Neural cell (in vitro differentiated cells): ENCODE results near the gene MAPK9.

Source experiments
- CTCF ChIP-seq: fragments of 450-650 bp; IDR thresholded peaks from 2 replicates; pipeline ENCODE4 v1.5.1; 2014; ENCODE audit warnings: antibody characterized with exemption, mild to moderate bottlenecking, moderate library complexity; ENCODE audit not compliant: poor library complexity, severe bottlenecking
- EP300 ChIP-seq: fragments of 450-650 bp; conservative IDR thresholded peaks from 2 replicates; pipeline ENCODE4 v1.6.1; 2014; ENCODE audit warnings: antibody characterized with exemption, mild to moderate bottlenecking, moderate library complexity; ENCODE audit not compliant: poor library complexity, severe bottlenecking
- EZH2 ChIP-seq: fragments of 200-600, 300-800 bp; shearing (Covaris generic), sonication (generic); IDR thresholded peaks from 2 replicates; pipeline ENCODE4 v1.6.1; 2014; ENCODE audit warnings: antibody characterized with exemption, low read length, borderline replicate concordance, mild to moderate bottlenecking; ENCODE audit not compliant: insufficient read depth, poor library complexity, severe bottlenecking
- MXI1 ChIP-seq: fragments of 450-650 bp; conservative IDR thresholded peaks from 2 replicates; pipeline ENCODE4 v1.6.1; 2014; ENCODE audit warnings: antibody characterized with exemption, mild to moderate bottlenecking; ENCODE audit not compliant: poor library complexity, severe bottlenecking
- POLR2AphosphoS5 ChIP-seq: IDR thresholded peaks from 2 replicates; pipeline ENCODE4 v1.6.1; 2012
- RAD21 ChIP-seq: fragments of 450-650 bp; conservative IDR thresholded peaks from 2 replicates; pipeline ENCODE4 v1.6.1; 2014; ENCODE audit warnings: antibody characterized with exemption, mild to moderate bottlenecking, moderate library complexity
- REST ChIP-seq: IDR thresholded peaks from 2 replicates; pipeline ENCODE4 v1.6.1; 2012; ENCODE audit warnings: borderline replicate concordance
- SMC3 ChIP-seq: fragments of 450-650 bp; conservative IDR thresholded peaks from 2 replicates; pipeline ENCODE4 v1.6.1; 2014; ENCODE audit warnings: antibody characterized with exemption, mild to moderate bottlenecking, moderate library complexity; ENCODE audit not compliant: poor library complexity
- TAF1 ChIP-seq: IDR thresholded peaks from 2 replicates; pipeline ENCODE4 v1.6.1; 2012; ENCODE audit warnings: low read depth

- TF ChIP-seq CTCF (no peak), EZH2 (no peak), POLR2AphosphoS5 (no peak), REST (no peak), TAF1 (no peak), RAD21 (no peak), EP300 (no peak), MXI1 (no peak), SMC3 (no peak)
Observed at GRCh38 chr5:180283026-180283615, 8.8 kb downstream of the MAPK9 start.
